ENCODE measurements around the gene SYP.

DNA sequence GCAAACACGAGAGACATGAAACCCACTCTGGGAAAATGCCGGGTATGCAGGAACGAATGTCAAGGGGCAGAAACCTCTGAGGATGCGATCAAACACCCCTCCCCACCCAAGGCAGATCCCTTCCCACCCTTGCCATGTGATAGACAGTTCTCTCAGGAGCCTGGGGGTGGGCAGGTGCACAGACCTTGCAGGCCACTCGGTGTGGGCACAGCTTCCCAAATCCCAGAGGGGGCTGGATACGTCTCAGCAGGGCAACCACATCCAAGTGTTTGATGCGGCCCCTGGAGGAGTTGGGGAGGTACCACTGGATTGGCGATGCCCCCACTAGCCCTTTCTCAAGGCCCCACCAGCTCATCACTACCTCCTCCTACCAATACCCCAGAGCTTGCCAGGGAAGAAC is 10.4 kb upstream of the SYP start:
- TF ChIP-seq, protein P1, sequence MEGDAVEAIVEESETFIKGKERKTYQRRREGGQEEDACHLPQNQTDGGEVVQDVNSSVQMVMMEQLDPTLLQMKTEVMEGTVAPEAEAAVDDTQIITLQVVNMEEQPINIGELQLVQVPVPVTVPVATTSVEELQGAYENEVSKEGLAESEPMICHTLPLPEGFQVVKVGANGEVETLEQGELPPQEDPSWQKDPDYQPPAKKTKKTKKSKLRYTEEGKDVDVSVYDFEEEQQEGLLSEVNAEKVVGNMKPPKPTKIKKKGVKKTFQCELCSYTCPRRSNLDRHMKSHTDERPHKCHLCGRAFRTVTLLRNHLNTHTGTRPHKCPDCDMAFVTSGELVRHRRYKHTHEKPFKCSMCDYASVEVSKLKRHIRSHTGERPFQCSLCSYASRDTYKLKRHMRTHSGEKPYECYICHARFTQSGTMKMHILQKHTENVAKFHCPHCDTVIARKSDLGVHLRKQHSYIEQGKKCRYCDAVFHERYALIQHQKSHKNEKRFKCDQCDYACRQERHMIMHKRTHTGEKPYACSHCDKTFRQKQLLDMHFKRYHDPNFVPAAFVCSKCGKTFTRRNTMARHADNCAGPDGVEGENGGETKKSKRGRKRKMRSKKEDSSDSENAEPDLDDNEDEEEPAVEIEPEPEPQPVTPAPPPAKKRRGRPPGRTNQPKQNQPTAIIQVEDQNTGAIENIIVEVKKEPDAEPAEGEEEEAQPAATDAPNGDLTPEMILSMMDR (IDR thresholded peaks at IDR 0.05), result no peak
- TF ChIP-seq POLR2A (IDR thresholded peaks at IDR 0.05; ENCODE audit: low read depth) (no peak), EP300 (IDR thresholded peaks at IDR 0.05) (no peak)
